PC-9 (cell line): Measurements from ENCODE around the gene OR7A5. TPM values are rescaled to one million over a fixed set of nuclear protein-coding genes. Genes with fewer than 3 reads are reported as not detected.

ENCODE experiments used
- BruUV-seq: library from RNA; stranded (reverse); fragments of 400-500 nt; replicated peaks from 2 replicates; lab custom pipeline; 2021; lab: Mats Ljungman, UMichigan
- CTCF ChIA-PET: fragments of 300-600 bp; sonication (Branson Sonifier 250); formaldehyde crosslinking; loops from one replicate; lab custom pipeline; 2022; ENCODE audit warnings: antibody characterized with exemption; lab: Charles Lee
- POLR2A ChIA-PET: fragments of 300-600 bp; sonication (Branson Sonifier 250); formaldehyde crosslinking; loops from one replicate; lab custom pipeline; 2022; ENCODE audit warnings: antibody characterized with exemption; ENCODE audit not compliant: unreplicated experiment; lab: Charles Lee
- DNase-seq, 2 experiments: peaks; one replicate each; pipeline versions ENCODE4 v3.0.0 to v3.0.0-alpha.2; 2015 to 2022; ENCODE audit warnings: mixed read lengths in 1 of 2
- H2AFZ ChIP-seq: fragments of 200-600 bp; sonication (generic); 2 replicates; pipeline ENCODE4 v1.8.1; 2017; ENCODE audit warnings: antibody characterized with exemption
- H3F3A ChIP-seq: fragments of 200-600 bp; sonication (generic); 2 replicates; pipeline ENCODE4 v1.8.1; 2017; ENCODE audit warnings: antibody characterized with exemption, mild to moderate bottlenecking, low read depth; ENCODE audit not compliant: insufficient read depth
- H3K27ac ChIP-seq: fragments of 200-600 bp; sonication (generic); 2 replicates; pipeline ENCODE4 v1.6.1; 2016; ENCODE audit warnings: mixed run types
- H3K27me3 ChIP-seq: fragments of 200-600 bp; sonication (generic); 2 replicates; pipeline ENCODE4 v1.6.1; 2016; ENCODE audit warnings: low read depth, mixed run types; ENCODE audit not compliant: insufficient read depth
- H3K36me3 ChIP-seq: fragments of 200-600 bp; sonication (generic); 2 replicates; pipeline ENCODE4 v1.6.1; 2016; ENCODE audit warnings: low read depth, mixed run types
- H3K4me1 ChIP-seq: fragments of 200-600 bp; sonication (generic); replicated peaks from 2 replicates; pipeline ENCODE4 v1.6.1; 2016; ENCODE audit warnings: mixed run types; ENCODE audit not compliant: insufficient read depth
- H3K4me2 ChIP-seq: fragments of 200-600 bp; sonication (generic); 2 replicates; pipeline ENCODE4 v1.6.1; 2017; ENCODE audit warnings: mixed run types
- H3K4me3 ChIP-seq: fragments of 200-600 bp; sonication (generic); 2 replicates; pipeline ENCODE4 v1.6.1; 2016; ENCODE audit warnings: mixed run types
- H3K79me2 ChIP-seq: fragments of 200-600 bp; sonication (generic); 2 replicates; pipeline ENCODE4 v1.6.1; 2017; ENCODE audit warnings: low read depth, mixed run types
- H3K9me2 ChIP-seq: fragments of 200-600 bp; sonication (generic); 2 replicates; pipeline ENCODE4 v1.8.1; 2017; ENCODE audit warnings: mild to moderate bottlenecking; ENCODE audit not compliant: insufficient read depth
- H3K9me3 ChIP-seq: fragments of 200-600 bp; sonication (generic); 2 replicates; pipeline ENCODE4 v1.8.1; 2016; ENCODE audit warnings: low read depth; ENCODE audit not compliant: insufficient read depth
- H4K20me1 ChIP-seq: fragments of 200-600 bp; sonication (generic); 2 replicates; pipeline ENCODE4 v1.8.1; 2017; ENCODE audit not compliant: insufficient read depth
- EZH2 ChIP-seq: fragments of 200-600 bp; sonication (generic); IDR thresholded peaks from 2 replicates; pipeline ENCODE4 v1.8.0; 2017; ENCODE audit warnings: antibody characterized with exemption, low read depth
- intact Hi-C: fragments of 100-400 bp; cut with micrococcal nuclease; formaldehyde crosslinking; loops from one replicate; pipeline ENCODE4 v1.10.0; 2022; ENCODE audit not compliant: unreplicated experiment
- total RNA-seq: library from RNA; stranded (reverse); gene quantifications from 2 replicates; pipeline ENCODE4 v1.2.3, GENCODE V29; 2021
- TF ChIP-seq, protein P1 (sequence below): fragments of 200-600 bp; sonication (generic); conservative IDR thresholded peaks from 2 replicates; pipeline ENCODE4 v1.6.1; 2017; ENCODE audit warnings: mixed run types, antibody characterized with exemption, mild to moderate bottlenecking, moderate library complexity

The OR7A5 gene
- total RNA-seq, 1 experiment from 2014 or later = not detected

DNA sequence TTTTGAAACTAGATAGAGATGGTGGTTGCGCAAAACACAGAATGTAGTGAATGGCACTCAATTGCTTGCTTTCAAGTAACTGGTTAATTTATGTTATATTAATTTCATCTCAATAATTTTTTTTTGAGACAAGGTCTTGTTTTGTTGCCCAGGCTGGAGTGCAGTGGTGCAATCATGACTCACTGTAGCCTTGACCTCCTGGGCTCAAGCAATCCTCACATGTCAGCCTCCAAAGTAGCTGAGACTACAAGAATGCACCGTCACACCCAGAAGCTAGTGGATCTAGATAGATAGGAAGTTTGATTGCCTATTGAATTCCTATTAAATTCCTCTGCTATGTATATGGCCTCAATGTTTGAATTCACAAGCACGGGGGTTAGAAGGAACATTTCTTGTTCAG lies 30.2 kb downstream of the OR7A5 start:
- Histone ChIP-seq H3K36me3 (no peaks in the 10 kb centered on the region), H3K9me3 (no peaks in the 10 kb centered on the region; the same call in 1 of the 2 replicates), H3F3A (no peaks in the 10 kb centered on the region), H3K4me1 (no peaks in the 10 kb centered on the region), H2AFZ (no peak overlapping the region), H3K27ac (no peak overlapping the region), H4K20me1 (no peaks in the 10 kb centered on the region), H3K4me3 (no peak overlapping the region), H3K9me2 (no peaks in the 10 kb centered on the region), H3K4me2 (no peak overlapping the region), H3K27me3 (no peaks in the 10 kb centered on the region), H3K79me2 (no peaks in the 10 kb centered on the region)
- ChIA-PET POLR2A (no interaction called here), CTCF (no interaction called here)
- TF ChIP-seq, protein P1, sequence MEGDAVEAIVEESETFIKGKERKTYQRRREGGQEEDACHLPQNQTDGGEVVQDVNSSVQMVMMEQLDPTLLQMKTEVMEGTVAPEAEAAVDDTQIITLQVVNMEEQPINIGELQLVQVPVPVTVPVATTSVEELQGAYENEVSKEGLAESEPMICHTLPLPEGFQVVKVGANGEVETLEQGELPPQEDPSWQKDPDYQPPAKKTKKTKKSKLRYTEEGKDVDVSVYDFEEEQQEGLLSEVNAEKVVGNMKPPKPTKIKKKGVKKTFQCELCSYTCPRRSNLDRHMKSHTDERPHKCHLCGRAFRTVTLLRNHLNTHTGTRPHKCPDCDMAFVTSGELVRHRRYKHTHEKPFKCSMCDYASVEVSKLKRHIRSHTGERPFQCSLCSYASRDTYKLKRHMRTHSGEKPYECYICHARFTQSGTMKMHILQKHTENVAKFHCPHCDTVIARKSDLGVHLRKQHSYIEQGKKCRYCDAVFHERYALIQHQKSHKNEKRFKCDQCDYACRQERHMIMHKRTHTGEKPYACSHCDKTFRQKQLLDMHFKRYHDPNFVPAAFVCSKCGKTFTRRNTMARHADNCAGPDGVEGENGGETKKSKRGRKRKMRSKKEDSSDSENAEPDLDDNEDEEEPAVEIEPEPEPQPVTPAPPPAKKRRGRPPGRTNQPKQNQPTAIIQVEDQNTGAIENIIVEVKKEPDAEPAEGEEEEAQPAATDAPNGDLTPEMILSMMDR = no peak
- TF ChIP-seq EZH2 = no peak
- BruUV-seq = no TSS peak
- DNase-seq = no peak
- intact Hi-C loops = no loop called here

- no peaks in the 10 kb centered on the region for H3K79me2 ChIP-seq
- CTCF ChIA-PET = no interaction called here
- H3K9me3 ChIP-seq = no peaks in the 10 kb centered on the region; the same call in 1 of the 2 replicates
- no peak overlapping the region for H2AFZ ChIP-seq
- TF ChIP-seq, protein P1 = no peak
- no peak for TF ChIP-seq EZH2
- no peaks in the 10 kb centered on the region for H3K27me3 ChIP-seq
- H4K20me1 ChIP-seq = no peaks in the 10 kb centered on the region
- 0 out of 2 replicates have a peak, but pooled peaks cover 5% of the 10 kb centered on the region for H3K4me1 ChIP-seq
- H3K27ac ChIP-seq = no peak overlapping the region
- no peak overlapping the region for H3K4me2 ChIP-seq
- no peak overlapping the region for H3K4me3 ChIP-seq
- H3K9me2 ChIP-seq = no peaks in the 10 kb centered on the region
- POLR2A ChIA-PET = no interaction called here
- intact Hi-C loops = no loop called here
- no TSS peak for BruUV-seq
- H3K36me3 ChIP-seq = no peaks in the 10 kb centered on the region
- no peaks in the 10 kb centered on the region for H3F3A ChIP-seq
- no peak for DNase-seq
These were observed 36.2 kb downstream of the OR7A5 start for GRCh38 chr19:14798760-14799159.

DNA sequence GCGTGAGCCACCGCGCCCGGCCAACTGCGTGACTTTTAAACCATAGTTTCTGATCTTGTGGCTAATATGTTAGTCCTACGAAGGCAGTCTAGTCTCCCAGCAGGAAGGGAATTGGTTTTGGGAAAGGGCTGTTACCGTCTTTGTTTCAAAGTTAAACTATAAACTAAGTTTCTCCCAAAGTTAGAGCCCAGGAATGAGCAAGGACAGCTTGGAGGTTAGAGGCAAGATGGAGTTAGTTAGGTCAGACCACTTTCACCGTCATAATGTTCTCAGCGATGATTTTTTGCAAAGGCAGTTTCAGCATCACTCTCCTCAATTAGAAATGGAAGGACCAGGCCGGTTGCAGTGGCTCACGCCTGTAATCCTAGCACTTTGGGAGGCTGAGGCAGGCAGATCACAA lies 39.0 kb downstream of the OR7A5 start:
- Histone ChIP-seq H3K27ac (no peak overlapping the region), H3K4me1 (0 out of 2 replicates have a peak, but pooled peaks cover 5% of the 10 kb centered on the region), H3K4me2 (no peak overlapping the region), H3K27me3 (no peaks in the 10 kb centered on the region), H3K9me2 (no peaks in the 10 kb centered on the region), H3F3A (no peaks in the 10 kb centered on the region), H3K9me3 (no peaks in the 10 kb centered on the region), H4K20me1 (no peaks in the 10 kb centered on the region), H2AFZ (no peak overlapping the region), H3K4me3 (no peak overlapping the region), H3K36me3 (no peaks in the 10 kb centered on the region), H3K79me2 (no peaks in the 10 kb centered on the region)
- ChIA-PET CTCF (no interaction called here), POLR2A (no interaction called here)
- no peak for DNase-seq
- intact Hi-C loops = no loop called here
- TF ChIP-seq EZH2 = no peak
- TF ChIP-seq, protein P1 = no peak
- no TSS peak for BruUV-seq
